Hematopoietic multipotent progenitor cell treated with erythropoietin and hydrocortisone succinate and interleukin-3 and kit ligand, for 17 days (in vitro differentiated cells): ENCODE results near the gene ARHGAP22.

ENCODE experiments used
- DNase-seq: peaks from one replicate; pipeline ENCODE4 v3.0.0-alpha.2; 2015; ENCODE audit warnings: low spot score

ARHGAP22 gene

DNA sequence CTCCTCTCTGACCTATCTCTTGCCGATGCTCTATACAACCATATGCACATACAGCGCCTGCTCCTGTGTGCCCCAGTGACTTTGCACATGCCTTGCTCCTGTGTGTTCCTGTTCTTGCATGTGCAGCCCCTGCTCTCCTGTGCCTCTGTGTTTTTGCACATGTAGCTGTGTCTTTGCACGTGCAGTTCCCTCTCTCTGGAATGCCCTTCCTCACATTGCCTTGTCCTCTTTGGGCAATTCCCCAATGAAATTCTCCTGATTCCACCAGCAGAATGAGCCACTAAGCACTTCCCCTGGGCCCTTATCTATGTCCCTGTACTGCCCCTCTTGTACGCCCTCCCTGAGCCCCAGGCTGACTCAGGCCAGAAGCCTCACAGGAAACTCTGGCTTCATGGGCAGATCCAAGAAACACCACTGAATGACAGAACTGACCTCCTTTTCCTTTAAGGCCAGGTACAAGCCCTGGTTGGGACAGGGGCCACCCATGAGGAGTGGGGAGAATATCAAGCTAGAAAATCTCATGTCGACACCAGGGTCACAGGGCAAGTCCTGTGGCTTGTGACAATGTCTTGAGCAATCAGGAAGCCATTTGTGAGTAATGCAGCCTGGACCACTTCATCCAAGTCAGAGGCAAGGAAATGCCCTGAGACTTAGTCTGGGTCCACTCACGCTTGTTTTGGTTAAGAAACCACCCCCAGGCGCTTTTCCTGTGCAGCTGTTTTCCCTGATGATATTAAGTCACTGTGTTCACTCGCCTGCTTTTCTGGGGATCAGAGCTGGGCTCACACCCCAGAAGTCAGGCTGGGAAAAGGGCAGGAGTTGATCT lies 1.9 kb upstream of the ARHGAP22 start:
- DNase-seq = no peak

DNA sequence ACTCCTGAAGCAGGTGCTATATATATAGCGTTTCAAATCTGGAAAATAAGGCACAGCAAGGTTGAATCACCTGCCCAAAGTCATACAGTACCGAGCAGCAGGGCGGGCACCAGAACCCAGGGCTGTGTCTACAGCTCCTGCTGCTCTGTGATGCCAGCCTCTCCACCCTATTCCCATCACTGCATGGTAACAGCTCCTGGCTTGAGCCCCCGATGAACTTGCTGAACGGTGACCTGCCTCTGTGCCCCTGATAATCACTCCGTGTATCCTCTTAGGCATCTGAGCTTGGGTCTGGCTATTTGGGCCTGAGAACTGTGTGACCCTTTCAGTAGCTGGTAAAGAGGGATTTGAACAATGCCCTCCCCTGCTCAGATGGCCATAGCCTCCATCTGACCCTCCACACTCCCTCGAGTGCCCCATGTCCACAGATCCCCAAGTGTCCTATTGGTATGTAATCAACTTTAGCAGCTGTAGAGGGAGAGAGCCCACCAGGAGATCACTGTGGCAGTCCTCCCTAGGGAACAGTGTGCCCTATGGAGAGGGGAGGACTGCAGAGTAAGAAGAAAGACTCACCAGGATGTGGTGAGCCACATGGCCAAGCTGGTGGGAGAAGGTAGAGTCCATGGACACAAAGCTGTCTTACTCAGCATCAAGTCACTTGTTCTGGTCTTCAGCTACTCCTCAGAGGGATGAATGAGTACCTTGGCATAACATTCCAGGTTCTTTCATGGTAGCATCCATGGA lies 1.1 kb upstream of the ARHGAP22 start:
- DNase-seq = no peak

DNA sequence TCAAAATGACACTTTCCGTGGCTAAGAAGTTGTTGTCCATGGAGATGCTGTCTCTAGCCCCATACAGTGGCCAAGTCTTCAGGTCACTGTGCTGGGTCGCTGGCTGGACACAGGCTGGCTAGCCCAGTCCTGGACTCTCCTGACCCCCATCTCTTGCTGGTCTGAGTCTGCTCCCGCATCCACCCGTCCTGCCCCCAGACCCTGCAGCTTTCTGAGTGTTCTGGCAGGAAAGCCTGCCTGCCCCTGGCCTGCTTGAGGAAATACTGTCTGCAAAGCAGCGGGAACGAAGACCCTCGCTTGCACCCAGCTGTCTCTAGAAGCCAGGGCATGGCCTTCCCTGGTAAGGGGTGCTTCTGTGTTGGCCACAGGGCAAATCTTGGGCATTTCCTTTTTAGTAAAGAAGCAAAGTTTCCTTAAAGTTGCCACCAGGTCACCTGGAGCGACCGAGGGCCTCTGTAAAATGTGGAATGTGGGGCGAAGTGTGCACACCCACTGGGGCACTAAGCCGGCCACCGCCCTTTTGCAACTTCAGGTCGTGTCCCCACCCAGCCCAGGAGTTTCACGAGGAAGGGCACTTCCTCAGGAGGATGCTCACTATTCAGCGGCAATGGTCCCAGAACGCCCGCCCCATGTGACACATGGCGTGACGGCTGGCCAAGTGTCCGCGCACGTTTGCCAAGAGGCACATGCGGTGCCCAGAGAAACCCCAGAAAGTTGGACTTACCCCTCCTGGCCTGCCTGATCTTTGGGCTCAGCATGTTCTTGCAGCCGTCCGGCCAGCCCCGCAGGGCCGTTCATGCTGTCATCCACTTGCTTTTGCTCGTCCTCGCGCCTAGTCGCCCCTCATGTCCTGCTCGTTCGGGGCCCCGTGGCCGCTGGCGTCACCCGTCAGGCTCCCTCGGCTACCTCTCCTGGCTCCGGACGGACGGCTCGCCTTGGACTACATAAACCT lies 558 bp downstream of the ARHGAP22 start:
- no peak for DNase-seq

DNA sequence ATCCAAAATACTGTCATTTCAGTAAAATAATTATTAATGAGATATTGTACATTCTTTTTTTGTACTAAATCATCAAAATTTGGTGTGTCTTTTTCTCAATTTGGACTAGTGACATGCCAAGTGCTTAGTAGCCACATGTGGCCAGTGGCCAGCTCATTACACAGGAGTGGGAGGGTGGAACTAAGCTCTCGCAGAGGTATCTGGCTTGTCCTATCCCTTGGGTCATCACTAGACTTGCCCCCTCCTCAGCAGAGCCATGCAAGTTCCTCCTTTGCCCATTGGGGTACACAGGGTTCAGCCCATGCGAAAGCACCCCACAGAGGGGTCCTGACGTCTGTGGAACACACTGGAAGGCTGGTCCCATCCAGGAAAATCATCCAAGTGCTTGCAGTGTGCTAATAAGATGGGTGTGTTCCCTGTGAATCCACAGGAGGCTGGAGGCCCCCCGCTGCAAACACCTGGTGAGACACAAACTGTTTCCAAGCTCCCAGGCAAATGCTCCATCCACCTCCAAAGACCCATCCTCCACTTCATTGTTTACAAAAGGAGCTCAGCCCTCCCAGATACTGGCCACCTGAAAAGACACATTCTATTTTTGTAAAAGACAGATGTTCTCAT lies 1.3 kb downstream of the ARHGAP22 start:
- no peak for DNase-seq

DNA sequence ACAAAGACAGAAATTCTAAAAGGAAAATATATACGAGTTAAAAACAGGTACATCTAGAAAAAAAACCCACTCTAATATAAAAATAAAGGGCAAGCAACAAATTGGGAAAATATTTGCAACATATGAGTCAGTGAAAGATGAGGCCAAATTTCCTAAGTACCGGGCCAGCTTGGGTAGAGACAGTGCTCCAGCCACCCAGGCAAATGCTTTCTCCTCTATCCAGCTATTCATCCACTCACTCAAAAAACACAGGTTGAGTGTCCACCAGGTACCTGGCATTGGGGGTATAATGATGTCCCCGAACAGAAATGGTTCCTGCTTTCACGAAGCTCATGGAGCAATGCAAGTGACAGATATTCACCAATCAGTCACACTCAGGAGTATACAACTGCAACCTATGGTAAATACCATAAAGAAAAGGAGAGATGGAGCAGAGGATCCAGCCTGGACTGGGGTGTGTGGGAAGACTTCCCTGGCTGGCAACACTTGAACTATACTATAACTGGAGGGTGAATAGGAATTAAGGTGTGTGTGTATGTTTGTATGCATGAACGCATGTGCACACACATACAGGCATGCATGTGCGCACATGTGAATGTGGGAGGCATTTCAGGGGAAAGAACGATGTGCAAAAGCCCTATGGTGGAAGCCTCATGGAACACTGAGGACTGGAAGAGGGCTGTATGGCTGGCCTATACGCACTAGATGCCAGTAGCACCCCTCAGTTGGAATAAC lies 2.3 kb downstream of the ARHGAP22 start:
- no peak for DNase-seq

DNA sequence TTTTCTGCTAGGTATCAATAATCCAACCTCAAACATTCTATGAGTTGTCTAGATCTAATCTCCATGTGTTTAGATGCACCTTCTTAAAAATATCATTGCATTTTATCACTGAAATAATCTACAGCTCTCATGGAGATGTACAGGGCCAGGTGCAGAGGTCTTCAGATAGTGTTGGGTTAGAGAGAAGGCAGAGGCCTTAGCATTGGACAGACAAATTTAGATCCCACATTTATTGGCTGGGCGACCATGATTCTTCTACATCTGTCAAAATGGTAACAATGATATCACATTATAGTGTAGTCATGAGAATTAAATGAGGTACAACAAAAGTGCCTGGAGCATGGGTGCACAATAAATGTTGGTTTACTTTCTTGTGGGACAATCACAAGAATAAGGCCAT lies 3.1 kb downstream of the ARHGAP22 start:
- no peak for DNase-seq

DNA sequence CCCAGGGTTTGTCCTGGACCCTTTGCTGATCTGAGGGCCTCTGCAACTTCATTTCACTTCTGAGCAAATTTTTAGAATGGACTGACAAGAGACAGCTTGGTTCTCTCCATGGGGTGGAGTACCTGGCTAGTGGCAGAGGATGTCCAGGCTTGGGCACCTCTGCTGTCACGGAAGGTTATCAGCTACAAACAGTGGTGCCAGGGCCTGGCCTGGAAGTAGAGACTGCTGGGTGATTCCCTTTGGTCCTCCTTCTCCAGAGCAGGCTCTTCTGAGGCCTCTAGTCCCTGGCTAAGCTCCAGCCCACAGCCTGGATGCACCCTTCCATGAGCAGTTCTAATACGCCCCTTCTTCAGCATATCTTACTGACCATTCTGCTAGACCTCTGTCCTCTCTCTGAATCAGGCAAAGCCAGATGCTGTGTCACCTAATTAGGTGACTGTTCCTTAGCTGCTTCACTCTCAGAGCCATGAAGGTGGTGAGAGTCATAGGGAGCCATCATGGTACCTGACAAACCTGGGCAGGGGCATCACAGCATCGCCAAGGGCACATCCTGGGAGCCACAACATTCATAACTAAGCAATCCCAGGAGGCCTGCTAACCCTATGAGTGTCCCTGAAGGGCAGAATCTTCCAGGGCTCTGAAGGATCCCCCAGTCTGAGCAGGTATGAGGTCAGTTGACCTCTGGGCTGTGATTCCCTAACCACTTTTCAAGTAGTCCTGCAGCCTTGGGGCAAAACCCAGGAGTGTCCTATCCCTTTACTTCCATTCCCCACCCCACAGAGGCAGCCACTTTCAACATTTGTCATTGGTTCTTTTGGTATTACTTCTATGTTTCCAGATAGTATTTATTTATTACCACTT lies 4.0 kb downstream of the ARHGAP22 start:
- no peak for DNase-seq

DNA sequence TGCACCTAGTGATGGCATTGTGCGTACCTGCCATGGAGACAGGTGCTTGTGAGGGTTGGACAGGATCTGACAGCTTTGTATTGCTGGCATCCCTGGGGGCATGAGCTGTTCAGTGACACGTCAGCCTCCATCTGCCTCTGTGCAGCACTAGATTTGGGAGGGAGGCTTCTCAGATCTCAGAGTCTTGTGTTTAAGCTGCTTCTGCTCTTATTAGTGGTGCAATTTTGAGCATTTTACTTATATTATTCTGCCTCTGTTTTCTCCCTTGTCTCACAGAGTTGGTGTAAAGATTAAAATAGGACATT lies 5.1 kb downstream of the ARHGAP22 start:
- no peak for DNase-seq

DNA sequence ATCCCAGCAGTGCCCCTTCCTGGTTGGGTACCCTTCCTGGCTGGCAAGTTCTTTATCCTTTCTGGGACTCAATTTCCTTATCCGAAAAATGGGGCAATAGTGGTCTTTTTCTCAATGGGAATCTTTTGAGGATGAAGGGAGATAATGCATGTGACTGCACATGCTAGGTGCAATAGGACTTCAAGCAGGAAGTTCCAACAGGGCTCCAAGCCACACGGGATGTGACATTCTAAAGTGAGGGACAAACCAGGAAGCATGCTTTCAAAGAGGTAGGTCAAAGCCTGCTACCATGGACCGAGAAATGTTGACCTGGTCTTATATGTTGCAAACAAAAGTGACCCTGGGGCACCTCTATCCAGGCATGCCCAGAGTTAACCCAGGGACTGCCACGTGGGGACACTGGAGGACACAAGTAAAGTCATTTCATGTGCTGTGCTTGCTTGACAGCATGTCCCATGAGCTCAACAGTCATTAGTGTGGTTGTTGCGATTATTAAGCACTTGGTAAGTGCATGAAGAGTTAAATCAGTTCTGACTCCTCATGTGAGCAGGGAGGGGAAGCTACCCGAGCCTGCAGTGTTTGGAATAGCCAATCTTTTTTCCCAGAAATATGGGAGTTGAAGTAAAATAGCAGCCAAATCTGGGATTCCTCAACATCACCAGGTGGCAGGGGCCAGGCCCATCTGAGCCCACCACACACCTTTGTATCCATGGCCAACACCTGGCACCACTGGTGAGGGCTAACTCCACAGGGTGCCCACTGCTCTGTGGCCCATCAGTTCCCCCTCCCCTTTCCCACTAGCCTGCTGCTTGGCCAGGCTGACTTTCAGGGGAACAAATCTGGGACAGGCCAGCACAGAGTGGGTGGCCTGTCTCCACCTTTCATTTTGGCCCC lies 5.7 kb downstream of the ARHGAP22 start:
- DNase-seq = no peak

DNA sequence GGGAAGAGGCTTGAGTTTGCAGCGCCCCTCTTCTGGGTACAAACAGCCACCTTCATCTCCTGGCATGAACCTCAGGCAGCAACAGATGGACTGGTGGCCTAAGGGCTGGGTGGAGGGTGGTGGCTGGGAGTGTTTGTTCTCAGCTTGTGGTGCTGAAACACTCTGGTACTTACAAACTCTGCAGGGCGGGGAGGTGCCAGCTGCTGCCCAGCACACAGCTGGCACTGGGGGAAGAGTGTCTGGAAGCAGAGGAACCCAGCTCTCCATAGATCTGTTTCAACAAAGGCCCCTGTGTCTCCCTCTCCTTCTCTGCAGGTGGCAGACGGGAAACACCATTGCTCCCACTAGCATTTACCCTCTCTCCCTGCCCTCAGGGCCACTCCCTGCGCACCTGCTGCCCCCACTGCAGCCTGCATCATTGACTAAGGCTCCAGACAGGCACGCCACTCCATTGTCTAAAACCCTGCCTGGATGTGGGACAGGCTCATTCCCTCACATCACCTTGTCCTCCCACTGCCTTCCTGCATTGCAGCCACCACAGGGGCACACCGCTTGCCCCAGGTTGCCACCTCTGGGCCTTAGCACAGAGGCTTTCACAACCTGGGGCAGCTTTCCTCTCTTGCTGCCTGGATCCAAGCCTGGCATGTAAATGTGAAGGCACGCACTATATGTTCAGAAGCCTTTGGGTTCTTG lies 6.5 kb downstream of the ARHGAP22 start:
- DNase-seq = no peak

DNA sequence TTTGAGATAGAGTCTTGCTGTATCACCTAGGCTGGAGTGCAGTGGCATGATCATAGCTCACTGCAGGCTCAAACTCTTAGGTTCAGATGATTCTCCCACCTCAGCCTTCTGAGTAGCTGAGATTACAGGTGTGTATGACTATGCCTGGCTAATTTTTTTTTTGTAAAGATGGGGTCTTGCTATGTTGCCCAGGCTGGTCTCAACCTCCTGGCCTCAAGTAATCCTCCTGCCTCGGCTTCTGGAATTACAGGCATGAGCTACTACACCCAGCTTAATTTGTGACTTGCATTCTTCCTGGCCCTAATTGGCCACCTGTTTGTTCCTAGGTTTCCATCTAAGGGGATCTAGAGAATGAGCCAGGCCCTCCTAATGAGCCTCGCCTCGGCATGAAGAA lies 9.3 kb downstream of the ARHGAP22 start:
- no peak for DNase-seq

DNA sequence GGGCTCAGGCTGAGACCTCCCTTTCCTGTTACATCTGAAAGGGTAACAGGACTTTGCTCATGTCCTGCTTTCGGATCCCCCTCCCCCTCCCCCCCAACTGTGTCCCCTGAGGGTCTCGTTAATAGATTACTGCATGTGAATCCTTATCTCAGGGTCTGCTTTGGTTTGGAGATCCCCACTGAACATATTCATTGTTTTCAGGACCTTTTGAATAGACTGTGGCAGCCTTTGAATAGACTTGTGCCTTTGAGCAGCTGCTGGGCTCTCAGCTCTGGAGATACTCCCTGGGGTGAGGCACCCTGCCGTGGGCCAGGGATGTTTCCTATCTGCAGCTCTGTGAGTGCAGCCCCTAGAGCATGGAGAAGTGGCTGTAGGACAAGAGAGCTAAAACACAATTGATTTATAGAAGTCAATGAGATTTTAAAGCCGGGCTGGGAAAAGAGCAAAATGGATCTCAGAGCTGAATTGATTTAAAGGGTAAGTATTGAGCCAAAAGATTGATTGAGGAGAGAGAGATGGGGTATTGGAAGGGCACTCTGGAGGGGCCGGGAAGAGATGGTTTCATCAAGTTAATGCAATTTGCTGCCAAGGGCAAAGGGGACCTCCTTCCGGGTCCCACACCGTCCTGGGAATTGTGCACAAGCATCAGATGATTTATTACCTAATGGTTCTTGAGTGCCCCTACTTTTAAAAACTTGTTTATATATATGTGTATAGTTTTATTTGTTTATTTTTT lies 9.9 kb downstream of the ARHGAP22 start:
- no peak for DNase-seq

DNA sequence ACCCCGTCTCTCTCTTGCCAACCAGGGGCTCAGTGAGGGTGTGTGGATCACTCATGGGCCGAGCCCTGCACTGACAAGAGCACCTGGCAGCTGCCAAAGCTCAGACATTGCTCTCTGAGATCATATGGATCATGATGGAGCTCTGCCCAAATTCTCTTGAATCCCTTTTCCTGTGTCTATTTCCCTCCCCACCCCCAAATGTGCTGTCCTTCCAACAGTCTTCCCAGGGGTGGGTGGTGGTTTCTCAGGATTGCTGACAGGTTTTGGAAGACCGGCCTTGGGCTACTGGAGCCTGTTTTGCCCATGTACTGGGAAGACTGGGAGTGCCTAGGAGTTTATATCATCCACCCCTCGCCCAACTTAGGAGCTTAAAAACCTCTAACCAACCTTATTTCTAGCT lies 10.5 kb downstream of the ARHGAP22 start:
- no peak for DNase-seq

DNA sequence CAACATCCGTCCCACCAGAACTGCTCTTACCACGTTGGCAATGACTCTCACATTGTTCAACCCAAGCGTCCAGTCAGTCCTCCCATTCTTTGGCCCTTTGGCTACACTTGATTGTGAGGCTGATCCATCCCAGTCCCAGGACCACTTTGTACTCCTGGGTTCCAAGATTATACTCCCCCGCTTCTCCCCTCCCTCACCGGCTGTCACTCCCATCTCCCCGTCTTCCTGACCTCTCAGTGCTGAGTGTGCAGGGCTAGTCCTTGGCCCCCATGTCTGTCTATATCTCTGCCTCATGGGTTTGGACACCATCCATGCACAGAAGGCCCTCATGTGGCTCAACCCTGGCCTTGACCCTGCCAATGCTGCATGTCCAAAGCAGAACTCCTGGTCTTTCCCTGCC lies 12.5 kb downstream of the ARHGAP22 start:
- no peak for DNase-seq

DNA sequence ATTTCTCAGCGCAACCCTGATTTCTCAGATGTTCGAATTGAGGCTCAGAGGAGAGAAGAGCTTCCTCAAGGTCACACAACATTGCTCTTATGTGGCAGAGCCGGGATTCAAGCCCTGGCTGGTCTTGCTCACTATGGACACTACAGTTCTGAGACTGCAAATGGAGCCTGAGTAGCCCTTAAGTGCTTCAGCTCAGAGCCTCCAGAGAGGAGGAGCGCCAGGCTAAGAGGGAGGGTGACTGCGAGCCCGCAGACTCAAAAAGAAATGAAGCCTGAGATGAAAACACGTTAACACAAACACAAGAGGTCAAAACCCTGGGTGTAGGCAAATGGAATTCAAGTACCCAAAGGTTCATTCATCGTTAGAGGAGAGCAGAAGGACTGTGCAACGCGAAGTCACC lies 13.9 kb downstream of the ARHGAP22 start:
- no peak for DNase-seq

DNA sequence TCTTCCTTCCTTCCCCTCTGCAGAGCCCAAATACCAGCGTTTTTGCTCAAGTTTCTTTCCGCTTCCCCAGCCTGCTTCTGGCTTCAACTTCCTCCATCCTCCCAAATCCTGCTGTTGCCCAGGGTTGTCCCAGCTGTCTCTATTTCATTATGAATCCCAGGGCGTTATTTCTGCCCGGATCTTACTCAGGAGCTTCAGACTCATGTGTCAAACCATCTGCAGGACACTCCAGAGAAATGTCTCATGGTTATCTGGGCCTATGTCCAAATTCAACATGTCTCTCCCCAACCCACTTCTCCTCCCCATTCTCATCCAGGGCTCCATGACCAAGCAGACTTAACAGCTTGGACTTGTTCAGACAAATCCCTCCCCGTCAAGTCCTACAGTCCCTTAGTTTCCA lies 15.6 kb downstream of the ARHGAP22 start:
- no peak for DNase-seq

DNA sequence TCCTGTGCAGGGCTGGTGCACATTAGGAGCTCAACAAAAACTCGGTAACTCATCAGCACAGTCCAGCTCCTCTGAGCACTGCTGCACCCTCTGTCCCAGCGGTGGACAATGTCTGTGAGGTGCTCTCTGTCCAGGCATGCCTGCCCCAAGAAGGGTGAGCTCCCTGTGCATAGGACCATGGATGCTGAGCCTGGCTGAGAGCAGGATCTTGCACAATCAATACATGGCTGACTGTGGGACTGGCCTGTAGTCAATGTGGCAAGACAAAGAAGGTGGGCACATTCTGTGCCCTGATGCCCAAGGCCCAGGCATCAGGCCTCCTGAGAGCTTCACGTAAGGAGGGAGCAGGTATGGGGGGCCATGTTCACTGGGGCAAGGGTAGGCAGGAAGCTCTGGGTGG lies 17.1 kb downstream of the ARHGAP22 start:
- no peak for DNase-seq

DNA sequence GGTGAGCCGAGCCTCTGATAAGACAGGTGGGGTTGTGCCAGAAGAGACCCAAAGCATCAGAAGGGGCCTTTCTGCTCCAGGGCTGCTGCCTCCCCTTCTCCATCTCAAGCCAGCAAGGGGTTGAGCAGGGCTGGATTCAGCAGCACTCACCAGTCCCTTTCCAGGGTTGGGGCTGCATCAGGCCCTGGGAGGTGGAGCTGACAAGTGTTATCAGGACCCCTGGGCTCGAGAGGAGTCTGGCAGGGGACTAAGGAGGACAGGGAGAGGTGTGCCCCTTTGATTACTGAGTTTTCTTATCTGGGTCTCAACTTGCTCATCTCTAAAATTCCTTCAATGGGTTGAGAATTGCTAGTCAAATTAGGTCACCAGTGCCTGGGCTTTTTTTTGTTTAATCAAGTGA lies 17.8 kb downstream of the ARHGAP22 start:
- no peak for DNase-seq
